H1 (cell line): ENCODE measurements around the gene GALNTL6. TPM values are rescaled to one million over a fixed set of nuclear protein-coding genes. Genes with fewer than 3 reads are reported as not detected.
A peak's percentile ranks its signal among the peaks of the same experiment; 100 is the strongest.

Source experiments
- CTCF ChIA-PET: fragments of 300-600 bp; sonication (Branson Sonifier 250); formaldehyde crosslinking; loops from one replicate; lab custom pipeline; 2021; ENCODE audit not compliant: partially characterized antibody; lab: Charles Lee
- POLR2A ChIA-PET: fragments of 300-600 bp; sonication (Branson Sonifier 250); formaldehyde crosslinking; loops from one replicate; lab custom pipeline; 2021; ENCODE audit warnings: inconsistent platforms; ENCODE audit not compliant: partially characterized antibody; lab: Charles Lee
- DNase-seq, 2 experiments: peaks; one replicate each; pipeline versions ENCODE4 v3.0.0 to v3.0.0-alpha.2; 2010 to 2022; ENCODE audit warnings: low spot score in 2 of 2, low read depth in 1 of 2, mixed read lengths in 1 of 2
- FAIRE-seq: peaks from 2 replicates; lab custom pipeline; 2011; peaks lifted over from hg19 to GRCh38; lab: Jason Lieb, UNC
- H2AFZ ChIP-seq: 2 replicates; pipeline ENCODE4 v1.8.1; 2012; ENCODE audit warnings: low read length, inconsistent platforms
- H2AK5ac ChIP-seq: 2 replicates; pipeline ENCODE4 v1.6.1; 2013; ENCODE audit warnings: low read depth, low read length
- H2BK120ac ChIP-seq: replicated peaks from 2 replicates; pipeline ENCODE3; 2013; ENCODE audit warnings: low read depth, low read length, inconsistent platforms
- H2BK12ac ChIP-seq: 2 replicates; pipeline ENCODE4 v1.6.1; 2013; ENCODE audit warnings: low read depth, low read length
- H2BK15ac ChIP-seq: 2 replicates; pipeline ENCODE4 v1.6.1; 2013; ENCODE audit warnings: low read length
- H2BK20ac ChIP-seq: 2 replicates; pipeline ENCODE4 v1.6.1; 2013; ENCODE audit warnings: low read length
- H2BK5ac ChIP-seq: 2 replicates; pipeline ENCODE4 v1.6.1; 2013; ENCODE audit warnings: low read depth, low read length
- H3K14ac ChIP-seq: 2 replicates; pipeline ENCODE4 v1.6.1; 2013; ENCODE audit warnings: inconsistent platforms; ENCODE audit not compliant: insufficient read length
- H3K18ac ChIP-seq: 2 replicates; pipeline ENCODE4 v1.6.1; 2013; ENCODE audit warnings: low read length; ENCODE audit errors: extremely low read depth
- H3K23ac ChIP-seq: 2 replicates; pipeline ENCODE4 v1.6.1; 2013; ENCODE audit warnings: inconsistent platforms; ENCODE audit not compliant: insufficient read length
- H3K23me2 ChIP-seq: 2 replicates; pipeline ENCODE4 v1.6.1; 2013; ENCODE audit warnings: low read depth, low read length
- H3K27ac ChIP-seq: 2 replicates; pipeline ENCODE4 v1.6.1; 2011; ENCODE audit warnings: low read depth, low read length, inconsistent platforms
- H3K27me3 ChIP-seq, 4 experiments: replicated peaks in 1 of 4; 1 replicate in 1 of 4; 2 replicates in 3 of 4; pipeline versions ENCODE4 v1.6.1 to v1.8.1; 2011 to 2013; ENCODE audit warnings: low read length in 3 of 4, mild to moderate bottlenecking in 3 of 4, inconsistent platforms in 2 of 4, mixed read lengths in 2 of 4, moderate library complexity in 1 of 4; ENCODE audit not compliant: control insufficient read depth in 3 of 4, insufficient read depth in 3 of 4; ENCODE audit errors: extremely low read depth in 1 of 4
- H3K36me3 ChIP-seq, 4 experiments: 2 replicates each; pipeline versions ENCODE4 v1.6.1 to v1.8.1; 2011 to 2013; ENCODE audit warnings: mild to moderate bottlenecking in 4 of 4, low read length in 3 of 4, moderate library complexity in 2 of 4, control low read depth in 1 of 4, inconsistent platforms in 1 of 4; ENCODE audit not compliant: insufficient read depth in 4 of 4, control insufficient read depth in 2 of 4
- H3K4ac ChIP-seq: replicated peaks from 2 replicates; pipeline ENCODE3; 2013; ENCODE audit warnings: low read length, low read depth, mixed read lengths, inconsistent platforms; ENCODE audit not compliant: insufficient read length
- H3K4me1 ChIP-seq, 4 experiments: replicated peaks in 1 of 4; 1 replicate in 1 of 4; 2 replicates in 3 of 4; pipeline versions ENCODE4 v1.6.1 to v1.8.1; 2011 to 2013; ENCODE audit warnings: low read length in 3 of 4, inconsistent platforms in 2 of 4, mixed read lengths in 1 of 4; ENCODE audit not compliant: insufficient read depth in 4 of 4, control insufficient read depth in 3 of 4
- H3K4me2 ChIP-seq, 2 experiments: 2 replicates each; pipeline versions ENCODE4 v1.6.1 to v1.8.1; 2011 to 2013; ENCODE audit warnings: low read depth in 2 of 2, low read length in 2 of 2, control low read depth in 1 of 2, inconsistent platforms in 1 of 2, mild to moderate bottlenecking in 1 of 2; ENCODE audit not compliant: insufficient read depth in 1 of 2
- H3K4me3 ChIP-seq, 4 experiments: fragments of 200-600, 300-600 bp in 1 of 4; sonication (generic), shearing (Covaris generic), sonication (Bioruptor Twin) in 1 of 4; 2 replicates each; pipeline versions ENCODE4 v1.5.1 to v1.8.1; 2011 to 2016; ENCODE audit warnings: low read length in 4 of 4, low read depth in 3 of 4, control low read depth in 2 of 4, inconsistent platforms in 2 of 4, mild to moderate bottlenecking in 2 of 4, mixed read lengths in 1 of 4, moderate library complexity in 1 of 4; ENCODE audit not compliant: insufficient read depth in 2 of 4; ENCODE audit errors: extremely low read depth in 1 of 4
- H3K56ac ChIP-seq: replicated peaks from 2 replicates; pipeline ENCODE3; 2013; ENCODE audit warnings: low read depth, mild to moderate bottlenecking, mixed read lengths, low read length, inconsistent platforms; ENCODE audit not compliant: insufficient read length
- H3K79me1 ChIP-seq: 2 replicates; pipeline ENCODE4 v1.6.1; 2013; ENCODE audit warnings: low read depth, low read length, control low read depth
- H3K79me2 ChIP-seq, 2 experiments: 2 replicates each; pipeline versions ENCODE4 v1.6.1 to v1.8.1; 2012 to 2013; ENCODE audit warnings: low read length in 2 of 2, mild to moderate bottlenecking in 2 of 2, inconsistent platforms in 1 of 2; ENCODE audit not compliant: insufficient read depth in 2 of 2, control insufficient read depth in 1 of 2
- H3K9ac ChIP-seq, 4 experiments: replicated peaks in 1 of 4; 1 replicate in 1 of 4; 2 replicates in 3 of 4; pipeline versions ENCODE4 v1.6.1 to v1.8.1; 2011 to 2013; ENCODE audit warnings: low read depth in 3 of 4, low read length in 3 of 4, control low read depth in 2 of 4, mild to moderate bottlenecking in 2 of 4, moderate library complexity in 2 of 4, inconsistent platforms in 1 of 4; ENCODE audit errors: extremely low read depth in 1 of 4
- H3K9me3 ChIP-seq, 2 experiments: 2 replicates each; pipeline versions ENCODE4 v1.6.1 to v1.8.1; 2012 to 2013; ENCODE audit warnings: mild to moderate bottlenecking in 2 of 2, moderate library complexity in 2 of 2, control low read depth in 1 of 2, inconsistent platforms in 1 of 2, low read depth in 1 of 2, low read length in 1 of 2, mixed read lengths in 1 of 2; ENCODE audit not compliant: insufficient read depth in 2 of 2
- H4K20me1 ChIP-seq, 2 experiments: replicated peaks in 1 of 2; 2 replicates each; pipeline versions ENCODE3 to v1.8.1; 2011 to 2013; ENCODE audit warnings: inconsistent platforms in 2 of 2, low read length in 2 of 2, mild to moderate bottlenecking in 1 of 2; ENCODE audit not compliant: insufficient read depth in 2 of 2, control insufficient read depth in 1 of 2
- H4K5ac ChIP-seq: 2 replicates; pipeline ENCODE4 v1.6.1; 2013; ENCODE audit warnings: low read length, low read depth, mixed read lengths, inconsistent platforms; ENCODE audit not compliant: insufficient read length
- H4K8ac ChIP-seq: 2 replicates; pipeline ENCODE4 v1.8.0; 2013; ENCODE audit warnings: mild to moderate bottlenecking, moderate library complexity, low read length, inconsistent platforms; ENCODE audit not compliant: insufficient read depth; ENCODE audit errors: extremely low read depth
- H4K91ac ChIP-seq: replicated peaks from 2 replicates; pipeline ENCODE3; 2013; ENCODE audit warnings: low read length, mixed read lengths, inconsistent platforms; ENCODE audit not compliant: insufficient read length
- CEBPB ChIP-seq: IDR thresholded peaks from 2 replicates; pipeline ENCODE4 v1.6.1; 2012; ENCODE audit warnings: low read depth, low read length
- CHD2 ChIP-seq: IDR thresholded peaks from 2 replicates; pipeline ENCODE4 v1.6.1; 2012; ENCODE audit warnings: low read length, improper control_type of control experiment
- EP300 ChIP-seq, 2 experiments: IDR thresholded peaks; 1 replicate in 1 of 2; 2 replicates in 1 of 2; pipeline ENCODE4 v1.6.1; 2011 to 2012; ENCODE audit warnings: low read depth in 2 of 2, low read length in 2 of 2, mild to moderate bottlenecking in 2 of 2, borderline replicate concordance in 1 of 2, inconsistent platforms in 1 of 2, moderate library complexity in 1 of 2
- HDAC6 ChIP-seq: IDR thresholded peaks from one replicate; pipeline ENCODE4 v1.7.1; 2012; ENCODE audit warnings: low read depth, mild to moderate bottlenecking, inconsistent platforms, low read length, moderate library complexity
- SP4 ChIP-seq: IDR thresholded peaks from 2 replicates; pipeline ENCODE4 v1.6.1; 2012; ENCODE audit warnings: low read length, inconsistent platforms
- TEAD4 ChIP-seq: IDR thresholded peaks from 2 replicates; pipeline ENCODE4 v1.6.1; 2012; ENCODE audit warnings: low read depth, low read length, inconsistent platforms, mixed read lengths
- WGBS, 2 experiments: shearing (Covaris generic) in 1 of 2; methylation state at CpG; one replicate each; pipeline versions ENCODE4 v1.1.6 to v1.1.7; 2013 to 2015; ENCODE audit warnings: low lambda C conversion rate in 2 of 2, mixed read lengths in 2 of 2, inconsistent platforms in 1 of 2, low coverage in 1 of 2, missing lambda C conversion rate in 1 of 2; ENCODE audit not compliant: insufficient replicate concordance in 2 of 2, insufficient coverage in 1 of 2, insufficient read length in 1 of 2; ENCODE audit errors: extremely low coverage in 1 of 2, missing lambda C conversion rate in 1 of 2; 5-methylcytosine and 5-hydroxymethylcytosine counted together
- polyA plus RNA-seq, 7 experiments: library from polyadenylated mRNA; depleted of rRNA in 3 of 7; stranded (reverse) in 5 of 7; unstranded in 2 of 7; fragments of >200 nt in 5 of 7; fragments of 200-250 nt in 2 of 7; gene quantifications; 1 replicate in 5 of 7; 2 replicates in 1 of 7; 4 replicates in 1 of 7; pipeline versions ENCODE4 v1.2.1 to v1.2.3, GENCODE V29; 2011 to 2013; ENCODE audit warnings: missing spikeins in 2 of 7, mixed read lengths in 2 of 7
- total RNA-seq: library from RNA; stranded (reverse); fragmentation: NEBNext Ultra II Directional; extraction: Animal tissue kit (Norgen Biotek cat#: 25700); gene quantifications from 2 replicates; pipeline ENCODE4 v1.2.1, GENCODE V29; 2021
- TF ChIP-seq, protein P1 (sequence below): IDR thresholded peaks from 2 replicates; pipeline ENCODE4 v1.6.1; 2011; ENCODE audit warnings: low read length, improper control_type of control experiment

The GALNTL6 gene
- total and polyA plus RNA-seq, 2 of the 8 experiments (the other 6 are each of a cell fraction or from before 2014, with no cell fraction given): 0.03 to 0.32 TPM

DNA sequence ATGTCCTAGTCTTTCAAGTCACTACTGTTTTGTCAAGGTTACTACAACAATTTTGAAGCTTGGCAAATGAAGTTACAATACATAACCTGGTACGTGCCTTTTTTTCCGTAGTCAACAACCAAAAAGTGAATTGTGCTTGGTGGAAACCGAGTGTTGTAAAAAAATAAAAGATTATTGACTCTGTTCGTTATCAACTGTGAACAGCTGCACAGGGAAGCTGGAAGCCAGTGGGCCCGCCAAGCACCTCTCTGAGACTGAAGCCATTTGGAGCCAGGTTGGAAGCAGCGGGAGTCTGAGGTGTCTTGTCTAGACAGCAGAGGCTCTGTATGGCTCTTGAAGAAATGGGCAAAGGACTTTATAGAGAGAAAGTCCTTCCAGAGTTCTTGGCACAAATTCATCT, 119.0 kb downstream of the GALNTL6 start:
- ChIA-PET CTCF (no interaction called here), POLR2A (no interaction called here)
- H3K4me1 ChIP-seq: no peaks in the 10 kb centered on the region
- H2AFZ ChIP-seq: 0 out of 2 replicates have a peak overlapping the region, but pooled peaks have one; percentile 58
- H4K91ac ChIP-seq: no peak overlapping the region
- H2BK120ac ChIP-seq: no peak overlapping the region
- no peaks in the 10 kb centered on the region for H3K79me2 ChIP-seq
- no peak overlapping the region for H3K23ac ChIP-seq
- no peak overlapping the region for H2BK12ac ChIP-seq
- TF ChIP-seq, protein P1, sequence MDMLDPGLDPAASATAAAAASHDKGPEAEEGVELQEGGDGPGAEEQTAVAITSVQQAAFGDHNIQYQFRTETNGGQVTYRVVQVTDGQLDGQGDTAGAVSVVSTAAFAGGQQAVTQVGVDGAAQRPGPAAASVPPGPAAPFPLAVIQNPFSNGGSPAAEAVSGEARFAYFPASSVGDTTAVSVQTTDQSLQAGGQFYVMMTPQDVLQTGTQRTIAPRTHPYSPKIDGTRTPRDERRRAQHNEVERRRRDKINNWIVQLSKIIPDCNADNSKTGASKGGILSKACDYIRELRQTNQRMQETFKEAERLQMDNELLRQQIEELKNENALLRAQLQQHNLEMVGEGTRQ: no peak
- TF ChIP-seq EP300 (IDR thresholded peaks at IDR 0.05; ENCODE audit: borderline replicate concordance in 1 of 2, low read depth in 2 of 2, low read length in 2 of 2) (no peak), SP4 (no peak), CHD2 (no peak), TEAD4 (no peak), HDAC6 (no peak), CEBPB (no peak)
- no peak overlapping the region for H3K4me3 ChIP-seq
- FAIRE-seq (no peak), DNase-seq (no peak)
- H4K20me1 ChIP-seq: no peaks in the 10 kb centered on the region
- whole genome bisulfite sequencing, 2 experiments: 99% methylated on average over 6 of the region's 6 CpGs; no CpG with 5 or more reads in 1 of the 2 experiments
- no peak overlapping the region for H3K4ac ChIP-seq
- no peak overlapping the region for H3K9ac ChIP-seq
- no peak overlapping the region for H3K14ac ChIP-seq
- H2AK5ac ChIP-seq: no peak overlapping the region
- H3K23me2 ChIP-seq: no peaks in the 10 kb centered on the region
- no peak overlapping the region for H4K8ac ChIP-seq
- H3K18ac ChIP-seq: no peak overlapping the region
- no peaks in the 10 kb centered on the region for H3K27me3 ChIP-seq
- no peak overlapping the region for H4K5ac ChIP-seq
- peaks cover 0 to 3% of the 10 kb centered on the region in 2 experiments; a peak in 2 of 4 replicates for H3K9me3 ChIP-seq
- H2BK20ac ChIP-seq: no peak overlapping the region
- no peaks in the 10 kb centered on the region for H3K79me1 ChIP-seq
- no peak overlapping the region for H3K27ac ChIP-seq
- H3K4me2 ChIP-seq: no peak overlapping the region
- H2BK15ac ChIP-seq: no peak overlapping the region
- H3K56ac ChIP-seq: no peak overlapping the region
- no peaks in the 10 kb centered on the region for H3K36me3 ChIP-seq
- H2BK5ac ChIP-seq: no peak overlapping the region
